Mesenchymal stem cell (in vitro differentiated cells and primary cell): ENCODE results near the gene NPLOC4.

ENCODE experiments used
- DNase-seq: peaks from one replicate; pipeline ENCODE4 v3.0.0-alpha.2; 2013
- H2AFZ ChIP-seq: one replicate; pipeline ENCODE4 v1.6.1; 2013; ENCODE audit warnings: low read depth, mild to moderate bottlenecking, control low read depth, inconsistent platforms, low read length, moderate library complexity
- H2AK5ac ChIP-seq: 2 replicates; pipeline ENCODE4 v1.6.1; 2013; ENCODE audit warnings: low read length, moderate library complexity, mild to moderate bottlenecking, inconsistent platforms; ENCODE audit not compliant: severe bottlenecking
- H2BK120ac ChIP-seq: one replicate; pipeline ENCODE4 v1.6.1; 2013; ENCODE audit warnings: low read depth, mild to moderate bottlenecking, inconsistent platforms, low read length, moderate library complexity
- H2BK12ac ChIP-seq, 2 experiments: one replicate each; pipeline ENCODE4 v1.6.1; 2013; ENCODE audit warnings: inconsistent platforms in 2 of 2, low read length in 2 of 2, mild to moderate bottlenecking in 2 of 2, moderate library complexity in 2 of 2, control low read depth in 1 of 2
- H2BK15ac ChIP-seq: one replicate; pipeline ENCODE4 v1.6.1; 2013; ENCODE audit warnings: mild to moderate bottlenecking, low read depth, inconsistent platforms; ENCODE audit not compliant: poor library complexity, severe bottlenecking
- H2BK5ac ChIP-seq: 2 replicates; pipeline ENCODE4 v1.6.1; 2013; ENCODE audit warnings: low read depth, mild to moderate bottlenecking, low read length, control low read depth, inconsistent platforms; ENCODE audit not compliant: poor library complexity, severe bottlenecking
- H3K14ac ChIP-seq, 2 experiments: one replicate each; pipeline ENCODE4 v1.6.1; 2013; ENCODE audit warnings: inconsistent platforms in 2 of 2, low read length in 2 of 2, control low read depth in 1 of 2, mild to moderate bottlenecking in 1 of 2, moderate library complexity in 1 of 2
- H3K18ac ChIP-seq, 2 experiments: one replicate each; pipeline ENCODE4 v1.6.1; 2013; ENCODE audit warnings: inconsistent platforms in 2 of 2, low read length in 2 of 2, control low read depth in 1 of 2, low read depth in 1 of 2, mild to moderate bottlenecking in 1 of 2
- H3K23ac ChIP-seq, 2 experiments: one replicate each; pipeline ENCODE4 v1.6.1; 2013; ENCODE audit warnings: inconsistent platforms in 2 of 2, low read length in 2 of 2, mild to moderate bottlenecking in 2 of 2, moderate library complexity in 2 of 2, control low read depth in 1 of 2
- H3K27ac ChIP-seq: 2 replicates; pipeline ENCODE4 v1.5.1; 2013; ENCODE audit warnings: mild to moderate bottlenecking, moderate library complexity, low read length, control low read depth, inconsistent platforms; ENCODE audit not compliant: poor library complexity, severe bottlenecking
- H3K27me3 ChIP-seq, 2 experiments: 2 replicates each; pipeline versions ENCODE4 v1.6.1 to v1.7.0; 2013; ENCODE audit warnings: low read length in 2 of 2, mild to moderate bottlenecking in 2 of 2, moderate library complexity in 2 of 2, control low read depth in 1 of 2, inconsistent platforms in 1 of 2; ENCODE audit not compliant: control insufficient read depth in 1 of 2, insufficient read depth in 1 of 2
- H3K36me3 ChIP-seq, 2 experiments: 2 replicates each; pipeline versions ENCODE4 v1.6.1 to v1.7.0; 2013; ENCODE audit warnings: low read length in 2 of 2, control low read depth in 1 of 2, inconsistent platforms in 1 of 2, low read depth in 1 of 2, mild to moderate bottlenecking in 1 of 2; ENCODE audit not compliant: insufficient read depth in 2 of 2, control insufficient read depth in 1 of 2
- H3K4ac ChIP-seq, 2 experiments: one replicate each; pipeline ENCODE4 v1.6.1; 2013; ENCODE audit warnings: inconsistent platforms in 2 of 2, low read length in 2 of 2, mild to moderate bottlenecking in 2 of 2, moderate library complexity in 2 of 2, control low read depth in 1 of 2, low read depth in 1 of 2
- H3K4me1 ChIP-seq: 2 replicates; pipeline ENCODE4 v1.6.1; 2013; ENCODE audit warnings: low read depth, low read length, control low read depth; ENCODE audit not compliant: control insufficient read depth, insufficient read depth
- H3K4me2 ChIP-seq: 2 replicates; pipeline ENCODE4 v1.6.1; 2013; ENCODE audit warnings: low read length, mild to moderate bottlenecking, inconsistent platforms; ENCODE audit not compliant: poor library complexity, severe bottlenecking
- H3K4me3 ChIP-seq, 2 experiments: 2 replicates each; pipeline versions ENCODE4 v1.5.1 to v1.7.0; 2013; ENCODE audit warnings: low read length in 2 of 2, mild to moderate bottlenecking in 2 of 2, control low read depth in 1 of 2, low read depth in 1 of 2; ENCODE audit not compliant: insufficient read depth in 1 of 2
- H3K79me1 ChIP-seq: replicated peaks from 2 replicates; pipeline ENCODE4 v1.6.1; 2013; ENCODE audit warnings: mild to moderate bottlenecking, control low read depth, low read length, inconsistent platforms; ENCODE audit not compliant: poor library complexity, severe bottlenecking
- H3K9ac ChIP-seq: 2 replicates; pipeline ENCODE4 v1.7.0; 2013; ENCODE audit warnings: mild to moderate bottlenecking, low read length, moderate library complexity
- H3K9me3 ChIP-seq: 2 replicates; pipeline ENCODE4 v1.7.0; 2013; ENCODE audit warnings: mild to moderate bottlenecking, low read length; ENCODE audit not compliant: control insufficient read depth
- H4K8ac ChIP-seq: one replicate; pipeline ENCODE4 v1.6.1; 2013; ENCODE audit warnings: inconsistent platforms, mild to moderate bottlenecking, low read length, moderate library complexity
- H4K91ac ChIP-seq: one replicate; pipeline ENCODE4 v1.6.1; 2013; ENCODE audit warnings: mild to moderate bottlenecking, low read length, inconsistent platforms
- WGBS: methylation state at CpG from one replicate; pipeline ENCODE4 v1.1.7; 2013; ENCODE audit warnings: mixed read lengths; 5-methylcytosine and 5-hydroxymethylcytosine counted together

Gene NPLOC4

GRCh38 chr17:81547614-81547982, 89.3 kb downstream of the NPLOC4 start:
- H3K79me1 ChIP-seq, result peaks cover 33% of the 10 kb centered on the region
- no peak overlapping the region for H2BK5ac ChIP-seq
- no peak overlapping the region for H2BK12ac ChIP-seq
- no peak for DNase-seq
- no peaks in the 10 kb centered on the region for H3K9me3 ChIP-seq
- no peak overlapping the region for H3K4me2 ChIP-seq
- no peak overlapping the region for H2AK5ac ChIP-seq
- peaks cover 77 to 81% of the 10 kb centered on the region in 2 experiments for H3K36me3 ChIP-seq
- no peak overlapping the region for H3K9ac ChIP-seq
- no peak overlapping the region for H4K91ac ChIP-seq
- H3K4ac ChIP-seq, result no peak overlapping the region
- WGBS, result 86% methylated on average over 14 of the region's 14 CpGs
- no peak overlapping the region for H2BK120ac ChIP-seq
- peaks cover 24% of the 10 kb centered on the region for H3K4me1 ChIP-seq
- no peak overlapping the region for H3K27ac ChIP-seq
- no peak overlapping the region for H4K8ac ChIP-seq
- H3K4me3 ChIP-seq, result no peak overlapping the region
- H3K18ac ChIP-seq, result no peak overlapping the region
- H3K23ac ChIP-seq, result no peak overlapping the region
- no peak overlapping the region for H2BK15ac ChIP-seq
- H3K14ac ChIP-seq, result no peak overlapping the region
- no peak overlapping the region for H2AFZ ChIP-seq
- no peaks in the 10 kb centered on the region for H3K27me3 ChIP-seq

GRCh38 chr17:81546906-81547613, 89.9 kb downstream of the NPLOC4 start:
- no peak overlapping the region for H3K9ac ChIP-seq
- H4K91ac ChIP-seq, result no peak overlapping the region
- WGBS, result 94% methylated on average over 36 of the region's 36 CpGs
- no peaks in the 10 kb centered on the region for H3K27me3 ChIP-seq
- no peak for DNase-seq
- peaks cover 82 to 86% of the 10 kb centered on the region in 2 experiments for H3K36me3 ChIP-seq
- no peaks in the 10 kb centered on the region for H3K9me3 ChIP-seq
- H3K18ac ChIP-seq, result no peak overlapping the region
- no peak overlapping the region for H3K4me3 ChIP-seq
- H2AK5ac ChIP-seq, result no peak overlapping the region
- H2AFZ ChIP-seq, result no peak overlapping the region
- H3K4me1 ChIP-seq, result peaks cover 24% of the 10 kb centered on the region
- H3K79me1 ChIP-seq, result peaks cover 33% of the 10 kb centered on the region
- H4K8ac ChIP-seq, result no peak overlapping the region
- no peak overlapping the region for H2BK15ac ChIP-seq
- H3K23ac ChIP-seq, result no peak overlapping the region
- H3K27ac ChIP-seq, result no peak overlapping the region
- H2BK5ac ChIP-seq, result no peak overlapping the region
- H2BK120ac ChIP-seq, result no peak overlapping the region
- no peak overlapping the region for H3K4me2 ChIP-seq
- H2BK12ac ChIP-seq, result no peak overlapping the region
- no peak overlapping the region for H3K14ac ChIP-seq
- no peak overlapping the region for H3K4ac ChIP-seq

GRCh38 chr17:81545160-81545949, 91.6 kb downstream of the NPLOC4 start:
- no peak overlapping the region for H2AFZ ChIP-seq
- no peak overlapping the region for H3K9ac ChIP-seq
- peaks cover 91 to 93% of the 10 kb centered on the region in 2 experiments for H3K36me3 ChIP-seq
- H3K23ac ChIP-seq, result no peak overlapping the region
- no peak overlapping the region for H3K4me3 ChIP-seq
- no peak overlapping the region for H2BK5ac ChIP-seq
- H4K8ac ChIP-seq, result no peak overlapping the region
- 94% methylated on average over 24 of the region's 24 CpGs for WGBS
- H3K18ac ChIP-seq, result no peak overlapping the region
- no peak overlapping the region for H3K14ac ChIP-seq
- H3K27me3 ChIP-seq, result no peaks in the 10 kb centered on the region
- H2BK15ac ChIP-seq, result no peak overlapping the region
- H3K4ac ChIP-seq, result no peak overlapping the region
- peaks cover 12% of the 10 kb centered on the region for H3K4me1 ChIP-seq
- no peak overlapping the region for H4K91ac ChIP-seq
- no peak for DNase-seq
- H3K27ac ChIP-seq, result no peak overlapping the region
- no peak overlapping the region for H2BK120ac ChIP-seq
- H2AK5ac ChIP-seq, result no peak overlapping the region
- H2BK12ac ChIP-seq, result no peak overlapping the region
- H3K9me3 ChIP-seq, result no peaks in the 10 kb centered on the region
- peaks cover 27% of the 10 kb centered on the region for H3K79me1 ChIP-seq
- no peak overlapping the region for H3K4me2 ChIP-seq

GRCh38 chr17:81544281-81544974, 92.5 kb downstream of the NPLOC4 start:
- Histone ChIP-seq H2BK5ac (no peak overlapping the region), H4K8ac (no peak overlapping the region), H3K4me2 (no peak overlapping the region), H3K14ac (no peak overlapping the region), H3K79me1 (peaks cover 24% of the 10 kb centered on the region), H3K18ac (no peak overlapping the region), H2BK12ac (no peak overlapping the region), H3K27me3 (no peaks in the 10 kb centered on the region), H3K4ac (no peak overlapping the region), H3K27ac (no peak overlapping the region), H3K9me3 (no peaks in the 10 kb centered on the region), H2AK5ac (no peak overlapping the region), H3K36me3 (peaks cover 90 to 93% of the 10 kb centered on the region in 2 experiments), H2AFZ (no peak overlapping the region), H3K9ac (no peak overlapping the region), H2BK15ac (no peak overlapping the region), H2BK120ac (no peak overlapping the region), H4K91ac (no peak overlapping the region), H3K23ac (no peak overlapping the region), H3K4me3 (no peak overlapping the region), H3K4me1 (peaks cover 3% of the 10 kb centered on the region)
- over 99% methylated on average over 13 of the region's 16 CpGs for WGBS
- DNase-seq, result no peak
